Chondrocyte (in vitro differentiated cells): Measurements from ENCODE around the gene PANK3. TPM values are rescaled to one million over a fixed set of nuclear protein-coding genes. Genes with fewer than 3 reads are reported as not detected.
A peak's percentile ranks its signal among the peaks of the same experiment; 100 is the strongest.

ENCODE experiments used
- DNase-seq: peaks from one replicate; pipeline ENCODE4 v3.0.0; 2021; ENCODE audit warnings: mixed read lengths, low spot score
- H3K27ac Mint-ChIP-seq: one replicate; pipeline ENCODE4 v1.8.0; 2021; ENCODE audit warnings: mild to moderate bottlenecking, moderate library complexity, mixed read lengths; ENCODE audit not compliant: unreplicated experiment
- H3K27me3 Mint-ChIP-seq: 2 replicates; pipeline ENCODE4 v1.8.0; 2021; ENCODE audit warnings: low read depth, mixed read lengths
- H3K36me3 Mint-ChIP-seq: 2 replicates; pipeline ENCODE4 v1.8.0; 2021; ENCODE audit warnings: low read depth, mixed read lengths
- H3K4me1 Mint-ChIP-seq: 2 replicates; pipeline ENCODE4 v1.8.0; 2021; ENCODE audit warnings: low read depth, mild to moderate bottlenecking, mixed read lengths
- H3K4me3 Mint-ChIP-seq: one replicate; pipeline ENCODE4 v1.8.0; 2021; ENCODE audit warnings: mild to moderate bottlenecking, moderate library complexity, mixed read lengths; ENCODE audit not compliant: unreplicated experiment
- H3K9me3 Mint-ChIP-seq: 2 replicates; pipeline ENCODE4 v1.8.0; 2021; ENCODE audit warnings: low read depth, mixed read lengths
- long read RNA-seq: library from polyadenylated mRNA; stranded (forward); transcript quantifications from one replicate; pipeline ENCODE4 v2.0.0, GENCODE V29; 2021
- total RNA-seq: library from RNA; stranded (reverse); gene quantifications from 3 replicates; pipeline ENCODE4 v1.2.1, GENCODE V29; 2021
- TF ChIP-seq, protein P1 (sequence below): fragments of 200-600 bp; sonication (generic); IDR thresholded peaks from 2 replicates; pipeline ENCODE4 v1.5.0; 2021; ENCODE audit warnings: antibody characterized with exemption, mild to moderate bottlenecking, moderate library complexity

Gene PANK3
- 79.4 to 112 TPM (median 99.3 TPM) in 3 replicates for total RNA-seq
- long read RNA-seq, full-length matches to known transcripts, result 33 of 51 reads
- long read RNA-seq, partial matches to known transcripts, result 4 of 51 reads
- long read RNA-seq, other reads (novel, unspliced or antisense), result 14 of 51 reads

DNA sequence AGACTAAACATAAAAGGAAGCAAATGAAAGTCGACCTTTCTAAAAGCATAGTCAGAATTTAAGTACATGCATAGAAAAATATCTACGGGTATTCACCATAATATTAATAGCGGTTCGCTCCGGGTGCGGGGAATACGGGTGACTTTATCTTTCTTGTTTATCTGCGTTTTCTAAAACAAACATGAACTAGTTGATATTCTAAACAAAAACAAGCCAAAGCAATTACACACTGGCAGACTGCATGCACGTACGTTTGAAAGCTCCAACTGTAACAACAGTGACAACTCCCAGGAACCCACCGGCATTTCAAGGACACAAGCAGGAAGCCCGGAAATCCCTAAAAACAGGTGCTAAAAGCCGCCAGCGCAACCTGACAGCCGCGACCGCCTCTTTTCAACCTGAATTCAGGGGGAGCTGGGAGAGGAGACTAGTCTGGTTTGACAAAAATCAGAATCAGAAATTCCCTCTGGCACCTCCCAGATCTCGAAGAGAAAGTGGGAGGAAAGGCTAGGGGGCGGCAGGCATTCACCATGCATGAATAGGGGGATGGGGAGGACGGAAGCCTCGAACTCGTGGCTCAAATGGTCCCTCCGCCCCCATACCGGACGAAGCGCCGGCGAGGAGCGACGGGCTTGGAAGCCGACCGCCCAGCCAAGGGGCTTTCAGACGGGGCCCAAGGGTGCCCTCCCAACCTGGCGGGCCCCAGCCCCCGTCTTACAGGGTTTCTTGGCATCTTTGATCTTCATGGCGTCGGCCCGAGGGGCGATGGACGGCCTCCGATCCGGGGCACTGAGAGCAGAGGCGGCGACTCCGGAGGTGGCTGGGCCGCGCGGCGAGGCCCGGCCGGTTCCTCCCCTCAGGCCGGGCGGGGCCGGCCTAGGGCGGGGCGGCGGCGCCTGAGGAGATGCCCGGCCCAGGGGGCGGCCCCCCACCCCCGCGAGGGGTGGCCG, at the start of gene PANK3:
Gene PANK3, minus strand, starts transcription at position 831 of the 950 bp plus-strand sequence. Its CDS starts 85 bp downstream, at position 746.
- no peaks in the 10 kb centered on the region for H3K36me3 Mint-ChIP-seq
- DNase-seq, result peak; percentile 88
- H3K4me1 Mint-ChIP-seq, result peaks cover 42% of the 10 kb centered on the region
- no peaks in the 10 kb centered on the region for H3K27me3 Mint-ChIP-seq
- peak within 1 kb of the TSS; percentile 96 for H3K27ac Mint-ChIP-seq
- no peaks in the 10 kb centered on the region for H3K9me3 Mint-ChIP-seq
- H3K4me3 Mint-ChIP-seq, result peak within 1 kb of the TSS; percentile 90
- TF ChIP-seq, protein P1, sequence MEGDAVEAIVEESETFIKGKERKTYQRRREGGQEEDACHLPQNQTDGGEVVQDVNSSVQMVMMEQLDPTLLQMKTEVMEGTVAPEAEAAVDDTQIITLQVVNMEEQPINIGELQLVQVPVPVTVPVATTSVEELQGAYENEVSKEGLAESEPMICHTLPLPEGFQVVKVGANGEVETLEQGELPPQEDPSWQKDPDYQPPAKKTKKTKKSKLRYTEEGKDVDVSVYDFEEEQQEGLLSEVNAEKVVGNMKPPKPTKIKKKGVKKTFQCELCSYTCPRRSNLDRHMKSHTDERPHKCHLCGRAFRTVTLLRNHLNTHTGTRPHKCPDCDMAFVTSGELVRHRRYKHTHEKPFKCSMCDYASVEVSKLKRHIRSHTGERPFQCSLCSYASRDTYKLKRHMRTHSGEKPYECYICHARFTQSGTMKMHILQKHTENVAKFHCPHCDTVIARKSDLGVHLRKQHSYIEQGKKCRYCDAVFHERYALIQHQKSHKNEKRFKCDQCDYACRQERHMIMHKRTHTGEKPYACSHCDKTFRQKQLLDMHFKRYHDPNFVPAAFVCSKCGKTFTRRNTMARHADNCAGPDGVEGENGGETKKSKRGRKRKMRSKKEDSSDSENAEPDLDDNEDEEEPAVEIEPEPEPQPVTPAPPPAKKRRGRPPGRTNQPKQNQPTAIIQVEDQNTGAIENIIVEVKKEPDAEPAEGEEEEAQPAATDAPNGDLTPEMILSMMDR, result peak; percentile 34

DNA sequence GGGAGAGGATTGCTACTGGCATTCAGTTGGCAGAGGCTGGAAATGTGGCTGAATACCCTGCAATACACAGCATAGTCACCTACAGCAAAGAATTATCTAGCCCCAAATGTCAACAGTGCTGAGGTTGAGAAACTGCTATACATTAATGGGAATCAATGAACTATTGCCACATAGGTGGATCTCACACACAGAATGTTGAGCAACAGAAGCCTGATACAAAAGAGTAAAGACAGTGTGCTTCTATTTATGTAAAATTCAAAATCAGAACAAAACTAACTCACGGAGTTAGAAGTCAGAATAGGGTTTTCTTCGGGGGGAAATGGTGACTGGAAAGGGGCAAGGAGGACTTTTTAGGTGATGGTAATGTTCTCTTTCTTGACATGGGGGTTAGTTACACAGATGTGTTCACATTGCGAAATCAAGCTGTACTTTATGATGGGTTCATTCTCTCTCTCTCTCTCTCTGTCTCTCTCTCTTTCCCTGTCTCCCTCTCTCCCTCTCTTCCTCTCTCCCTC, 45.7 kb upstream of the PANK3 start:
- TF ChIP-seq, protein P1, result no peak
- peaks cover 2% of the 10 kb centered on the region for H3K36me3 Mint-ChIP-seq
- no peak overlapping the region for H3K4me3 Mint-ChIP-seq
- H3K27ac Mint-ChIP-seq, result no peak overlapping the region
- H3K27me3 Mint-ChIP-seq, result peaks cover 8% of the 10 kb centered on the region
- no peaks in the 10 kb centered on the region for H3K4me1 Mint-ChIP-seq
- DNase-seq, result no peak
- H3K9me3 Mint-ChIP-seq, result no peaks in the 10 kb centered on the region

DNA sequence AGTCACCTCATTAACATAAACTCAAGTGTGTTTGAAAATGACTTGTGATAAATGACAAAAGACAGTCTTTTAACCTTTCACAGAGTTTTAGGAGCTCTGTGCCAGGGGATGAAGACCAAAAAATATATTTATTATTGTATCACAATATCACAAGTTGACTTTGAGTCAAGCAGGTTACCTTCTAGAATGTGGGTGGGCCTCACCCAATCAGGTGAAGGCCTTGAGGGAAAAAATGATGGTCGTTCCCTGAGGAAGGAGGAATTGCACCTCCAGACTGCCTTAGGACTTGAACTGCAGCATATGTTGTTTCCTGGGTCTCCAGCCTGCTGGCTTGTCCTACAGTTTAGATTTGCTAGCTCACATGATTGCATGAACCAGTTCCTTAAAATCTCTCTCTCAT, 41.6 kb upstream of the PANK3 start:
- no peak overlapping the region for H3K27ac Mint-ChIP-seq
- DNase-seq, result no peak
- H3K27me3 Mint-ChIP-seq, result peaks cover 3% of the 10 kb centered on the region
- H3K4me1 Mint-ChIP-seq, result peaks cover 2% of the 10 kb centered on the region
- TF ChIP-seq, protein P1, result no peak
- no peaks in the 10 kb centered on the region for H3K9me3 Mint-ChIP-seq
- H3K4me3 Mint-ChIP-seq, result no peak overlapping the region
- H3K36me3 Mint-ChIP-seq, result no peaks in the 10 kb centered on the region

DNA sequence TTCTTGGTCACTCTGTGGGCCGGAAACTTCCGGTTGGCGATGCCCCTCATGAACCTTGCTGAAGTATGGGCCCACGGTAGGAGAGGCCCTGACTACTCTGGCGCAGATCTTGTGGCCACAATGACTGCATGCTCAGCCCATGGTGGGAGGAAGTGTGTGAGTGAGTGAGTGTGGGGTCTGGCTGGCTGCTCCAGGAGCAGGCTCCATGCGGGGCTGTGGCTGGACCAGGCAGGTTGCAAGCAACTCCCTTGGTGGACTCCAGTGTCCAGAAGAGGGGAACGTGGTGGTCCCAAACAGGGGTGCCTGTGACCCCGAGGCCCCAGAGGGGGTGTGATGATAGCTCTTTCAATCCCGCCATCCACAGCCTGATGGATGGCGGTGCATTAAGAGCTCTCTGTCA, 35.5 kb upstream of the PANK3 start:
- H3K4me1 Mint-ChIP-seq, result peaks cover 28% of the 10 kb centered on the region
- H3K9me3 Mint-ChIP-seq, result no peaks in the 10 kb centered on the region
- no peak for DNase-seq
- no peak overlapping the region for H3K27ac Mint-ChIP-seq
- no peaks in the 10 kb centered on the region for H3K27me3 Mint-ChIP-seq
- H3K36me3 Mint-ChIP-seq, result no peaks in the 10 kb centered on the region
- H3K4me3 Mint-ChIP-seq, result no peak overlapping the region
- TF ChIP-seq, protein P1, result no peak

DNA sequence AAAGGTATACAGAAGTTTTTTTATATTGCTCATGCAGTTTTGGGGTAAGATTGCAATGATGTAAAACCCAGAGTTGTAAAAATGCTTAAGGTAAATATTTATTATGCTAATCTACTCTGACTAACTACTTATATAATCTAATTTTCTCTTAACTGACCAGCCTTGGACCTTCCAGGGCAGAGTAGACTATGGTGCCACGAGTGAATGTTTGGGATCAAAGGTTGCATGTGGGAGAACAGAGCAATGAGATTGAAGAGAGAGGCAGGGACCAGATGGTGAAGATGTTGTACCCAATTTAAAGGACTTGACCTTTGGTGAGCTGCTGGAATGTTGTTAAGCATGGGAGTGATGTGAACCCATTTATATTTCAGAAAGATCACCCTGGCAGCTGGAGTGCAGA, 34.8 kb upstream of the PANK3 start:
- Mint-ChIP-seq H3K4me1 (peaks cover 28% of the 10 kb centered on the region), H3K27me3 (no peaks in the 10 kb centered on the region), H3K27ac (no peak overlapping the region), H3K36me3 (no peaks in the 10 kb centered on the region), H3K4me3 (no peak overlapping the region), H3K9me3 (no peaks in the 10 kb centered on the region)
- DNase-seq, result no peak
- TF ChIP-seq, protein P1, result no peak
